ENCODE measurements around the gene MYO1D.

The MYO1D gene

DNA sequence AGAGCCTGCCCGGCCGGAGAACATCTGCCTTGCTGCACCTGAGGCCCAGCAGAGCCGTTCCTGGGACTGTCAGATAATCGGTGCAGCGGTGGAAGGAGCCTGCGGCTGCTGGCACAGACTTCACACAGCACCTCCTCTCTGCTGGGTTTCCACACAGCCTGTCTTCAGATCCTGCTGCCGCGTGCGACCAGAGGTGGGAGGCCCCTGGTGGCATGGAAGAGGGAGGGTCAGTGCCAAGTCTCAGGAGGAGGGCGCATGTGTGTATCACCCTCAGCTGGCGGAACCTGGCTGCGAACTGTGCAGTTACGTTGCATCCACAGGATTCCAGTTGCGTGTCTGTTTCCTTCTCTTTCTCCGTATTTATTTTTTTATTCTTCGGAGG, 386.8 kb downstream of the MYO1D start:
- peak overlapping the region; percentile 89 to 98 for H3K4me3 Mint-ChIP-seq
- DNase-seq (peak in 1 of 2 donors; percentile 42), ATAC-seq (no peak)
- peaks cover 75% of the 10 kb centered on the region for H3K4me1 Mint-ChIP-seq
- H3K27me3 Mint-ChIP-seq: no peaks in the 10 kb centered on the region
- peak overlapping the region in 1 of 2 donors; percentile 72 for H3K27ac Mint-ChIP-seq
- H3K9me3 Mint-ChIP-seq: no peaks in the 10 kb centered on the region

DNA sequence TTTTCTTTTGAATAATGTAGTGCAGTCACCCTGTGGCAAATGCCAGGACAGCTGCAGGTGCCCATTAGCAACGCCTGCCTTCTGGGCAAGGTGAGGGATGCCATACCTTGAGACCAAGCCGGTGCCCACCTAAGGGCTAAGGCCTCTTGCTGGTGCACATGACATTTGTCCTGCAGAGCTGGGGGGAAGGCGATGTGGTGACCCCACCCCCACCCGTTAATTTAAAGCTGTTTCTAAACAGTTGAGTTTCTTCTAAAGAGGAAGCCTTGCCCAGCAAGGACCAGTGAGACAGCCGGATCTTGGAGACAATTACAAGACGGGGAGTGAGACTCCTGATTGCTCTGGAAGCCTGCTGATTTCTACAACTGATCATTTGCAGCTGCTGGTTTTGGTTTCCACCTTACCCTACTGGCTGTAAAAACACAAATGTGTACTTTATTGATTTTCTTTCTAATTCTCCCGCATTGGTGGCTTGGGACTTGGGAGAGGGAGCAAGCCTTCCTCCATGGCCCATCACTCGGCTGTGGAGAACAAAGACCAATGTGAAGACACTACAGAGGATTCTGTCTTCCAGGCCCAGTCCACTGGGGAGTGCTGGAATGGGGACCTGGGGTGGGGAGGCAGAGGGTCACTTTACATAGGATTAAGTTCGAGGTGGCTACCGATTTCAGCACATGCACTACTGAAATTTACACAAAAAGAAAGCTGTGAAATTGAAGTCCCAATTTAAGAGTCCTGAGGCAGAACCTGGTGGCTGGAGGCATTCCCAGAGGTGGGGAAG, 387.4 kb downstream of the MYO1D start:
- Mint-ChIP-seq H3K27me3 (no peaks in the 10 kb centered on the region), H3K27ac (peak overlapping the region; percentile 47 to 68), H3K4me3 (peak overlapping the region; percentile 89 to 98), H3K4me1 (peaks cover 73% of the 10 kb centered on the region), H3K9me3 (no peaks in the 10 kb centered on the region)
- no peak for ATAC-seq
- no peak for DNase-seq

DNA sequence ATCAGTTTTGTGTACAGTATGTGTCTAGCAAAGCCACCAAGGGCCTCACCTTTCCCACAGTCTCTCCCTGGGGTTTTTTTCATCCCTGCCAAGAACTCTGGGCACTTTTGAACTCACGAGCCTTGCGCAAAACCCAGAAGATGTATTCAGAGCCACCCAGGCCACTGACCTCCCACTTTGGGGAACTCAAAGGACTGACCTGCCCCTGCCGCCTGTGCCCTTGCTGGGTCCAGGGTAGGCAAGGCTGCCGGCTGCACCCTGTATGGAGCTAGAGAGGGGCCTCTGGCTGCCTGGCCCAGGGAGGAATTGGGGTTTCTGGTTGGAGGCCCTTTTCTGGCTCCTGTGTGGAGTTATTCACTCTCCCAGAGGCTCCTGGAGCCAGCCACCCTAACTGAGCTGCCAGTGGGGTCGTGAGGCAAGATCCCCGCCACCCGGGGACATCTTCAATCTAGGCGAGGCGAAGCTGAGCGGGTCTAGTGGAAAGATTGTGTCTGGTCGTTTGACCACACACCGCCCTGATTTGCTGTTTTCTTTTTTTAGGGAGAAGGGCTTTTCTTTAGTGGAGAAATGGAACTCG, 388.2 kb downstream of the MYO1D start:
- Mint-ChIP-seq H3K4me3 (peak overlapping the region; percentile 89 to 98), H3K27ac (peak overlapping the region in 1 of 2 donors; percentile 10), H3K9me3 (no peaks in the 10 kb centered on the region), H3K27me3 (no peaks in the 10 kb centered on the region), H3K4me1 (peaks cover 73% of the 10 kb centered on the region)
- DNase-seq: no peak
- no peak for ATAC-seq

DNA sequence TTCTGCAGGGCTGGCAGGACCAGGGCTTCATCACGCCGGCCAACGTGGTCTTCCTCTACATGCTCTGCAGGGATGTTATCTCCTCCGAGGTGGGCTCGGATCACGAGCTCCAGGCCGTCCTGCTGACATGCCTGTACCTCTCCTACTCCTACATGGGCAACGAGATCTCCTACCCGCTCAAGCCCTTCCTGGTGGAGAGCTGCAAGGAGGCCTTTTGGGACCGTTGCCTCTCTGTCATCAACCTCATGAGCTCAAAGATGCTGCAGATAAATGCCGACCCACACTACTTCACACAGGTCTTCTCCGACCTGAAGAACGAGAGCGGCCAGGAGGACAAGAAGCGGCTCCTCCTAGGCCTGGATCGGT, 388.8 kb downstream of the MYO1D start:
- Mint-ChIP-seq H3K9me3 (no peaks in the 10 kb centered on the region), H3K27ac (peak overlapping the region in 1 of 2 donors; percentile 69), H3K4me3 (peak overlapping the region; percentile 89 to 98), H3K4me1 (peaks cover 73% of the 10 kb centered on the region), H3K27me3 (no peaks in the 10 kb centered on the region)
- ATAC-seq (no peak), DNase-seq (no peak)

DNA sequence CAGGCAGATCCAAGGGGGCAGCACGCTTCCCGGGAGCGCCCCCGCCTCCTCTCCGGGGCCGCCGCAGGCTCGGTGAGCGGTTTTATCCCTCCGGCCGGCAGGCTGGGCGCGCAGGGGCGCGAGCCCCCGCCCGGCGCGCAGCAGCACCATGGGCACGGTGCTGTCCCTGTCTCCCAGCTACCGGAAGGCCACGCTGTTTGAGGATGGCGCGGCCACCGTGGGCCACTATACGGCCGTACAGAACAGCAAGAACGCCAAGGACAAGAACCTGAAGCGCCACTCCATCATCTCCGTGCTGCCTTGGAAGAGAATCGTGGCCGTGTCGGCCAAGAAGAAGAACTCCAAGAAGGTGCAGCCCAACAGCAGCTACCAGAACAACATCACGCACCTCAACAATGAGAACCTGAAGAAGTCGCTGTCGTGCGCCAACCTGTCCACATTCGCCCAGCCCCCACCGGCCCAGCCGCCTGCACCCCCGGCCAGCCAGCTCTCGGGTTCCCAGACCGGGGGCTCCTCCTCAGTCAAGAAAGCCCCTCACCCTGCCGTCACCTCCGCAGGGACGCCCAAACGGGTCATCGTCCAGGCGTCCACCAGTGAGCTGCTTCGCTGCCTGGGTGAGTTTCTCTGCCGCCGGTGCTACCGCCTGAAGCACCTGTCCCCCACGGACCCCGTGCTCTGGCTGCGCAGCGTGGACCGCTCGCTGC, 389.3 kb downstream of the MYO1D start:
- ATAC-seq (peak; percentile 60), DNase-seq (peak; percentile 43)
- Mint-ChIP-seq H3K27me3 (no peaks in the 10 kb centered on the region), H3K4me1 (peaks cover 70% of the 10 kb centered on the region), H3K27ac (peak overlapping the region; percentile 85 to 89), H3K4me3 (peak overlapping the region; percentile 89 to 98), H3K9me3 (no peaks in the 10 kb centered on the region)

DNA sequence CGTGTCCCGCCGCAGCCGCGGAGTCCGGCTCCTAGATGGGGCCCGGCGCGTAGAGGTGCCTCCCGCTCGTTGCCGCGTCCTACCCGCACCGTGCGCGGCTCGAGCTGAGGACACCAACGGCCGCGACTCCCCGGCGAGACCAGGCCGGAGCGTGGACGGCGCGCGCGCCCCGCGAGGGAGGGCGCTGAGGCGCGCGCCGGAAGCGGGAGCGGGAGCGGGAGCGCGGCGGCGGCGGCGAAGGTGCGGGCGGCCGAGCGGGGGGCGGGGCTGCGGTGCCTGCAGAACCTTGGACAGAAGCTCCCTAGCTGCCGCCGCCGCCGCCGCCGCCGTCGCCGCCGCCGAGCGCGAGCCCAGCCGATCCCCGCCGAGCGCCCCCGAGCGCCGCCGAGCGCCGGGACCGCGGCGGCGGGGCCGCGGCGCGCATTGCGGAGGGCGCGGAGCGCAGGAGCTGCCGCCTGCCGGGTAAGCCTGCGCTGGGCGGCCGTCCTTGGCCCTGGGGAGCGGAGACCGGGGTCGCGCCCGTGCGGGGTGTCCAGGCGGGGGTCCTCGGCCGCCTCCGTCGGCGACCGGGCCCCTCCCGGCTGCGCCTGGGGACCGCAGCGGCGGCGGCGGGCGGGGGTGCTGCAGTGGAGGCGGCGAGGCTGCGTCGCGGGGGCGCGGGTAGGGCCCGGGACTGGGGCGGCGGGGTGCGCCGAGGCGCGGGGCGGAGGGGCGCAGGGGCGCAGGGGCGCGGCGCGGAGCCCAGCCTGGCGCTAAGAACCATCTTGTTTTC, 390.0 kb downstream of the MYO1D start, which contains the start of gene CDK5R1:
TSS of gene CDK5R1 (plus strand) at position 293 of the 772 bp plus-strand sequence. CDS start 628 bp downstream, outside the sequence.
- Mint-ChIP-seq H3K27me3 (no peaks in the 10 kb centered on the region), H3K27ac (peak within 1 kb of the TSS; percentile 85 to 89), H3K4me1 (peaks cover 70% of the 10 kb centered on the region), H3K9me3 (no peaks in the 10 kb centered on the region), H3K4me3 (peak within 1 kb of the TSS; percentile 89 to 98)
- peak; percentile 71 for ATAC-seq
- DNase-seq: peak; percentile 74 to 75

DNA sequence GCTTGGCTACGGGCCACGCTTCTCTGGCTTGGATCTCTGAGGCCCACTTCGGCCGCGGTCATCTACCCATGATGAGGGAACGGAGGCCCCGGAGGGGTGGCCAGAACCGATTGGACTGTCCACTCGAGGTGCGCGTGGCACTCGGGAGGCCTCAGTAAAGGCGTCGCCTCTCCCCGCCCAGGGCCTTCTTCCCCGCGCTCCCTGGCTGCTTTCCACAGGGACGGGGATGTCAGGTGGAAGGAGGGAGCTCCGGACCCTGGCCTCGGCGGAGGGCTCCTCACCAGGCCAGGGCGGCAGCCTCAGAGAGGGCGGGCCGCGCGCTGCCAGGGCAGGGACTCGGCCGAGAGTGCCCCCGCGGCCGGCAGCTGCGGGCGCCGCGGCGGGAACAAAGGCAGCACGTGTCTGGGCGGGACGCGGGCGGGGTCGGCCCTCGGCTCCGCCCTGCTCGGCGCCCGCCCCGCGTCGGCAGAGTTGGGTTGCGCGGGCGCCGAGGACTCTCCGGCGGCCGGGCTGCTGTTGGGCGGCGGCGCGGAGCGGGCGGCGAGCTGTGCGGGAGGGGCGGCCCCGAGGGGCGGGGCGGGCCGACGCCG, 390.7 kb downstream of the MYO1D start:
- Mint-ChIP-seq H3K27me3 (no peaks in the 10 kb centered on the region), H3K9me3 (no peaks in the 10 kb centered on the region), H3K4me3 (peak overlapping the region; percentile 72 to 74), H3K27ac (no peak overlapping the region), H3K4me1 (peaks cover 69% of the 10 kb centered on the region)
- DNase-seq (peak; percentile 66 to 72), ATAC-seq (peak; percentile 79)

DNA sequence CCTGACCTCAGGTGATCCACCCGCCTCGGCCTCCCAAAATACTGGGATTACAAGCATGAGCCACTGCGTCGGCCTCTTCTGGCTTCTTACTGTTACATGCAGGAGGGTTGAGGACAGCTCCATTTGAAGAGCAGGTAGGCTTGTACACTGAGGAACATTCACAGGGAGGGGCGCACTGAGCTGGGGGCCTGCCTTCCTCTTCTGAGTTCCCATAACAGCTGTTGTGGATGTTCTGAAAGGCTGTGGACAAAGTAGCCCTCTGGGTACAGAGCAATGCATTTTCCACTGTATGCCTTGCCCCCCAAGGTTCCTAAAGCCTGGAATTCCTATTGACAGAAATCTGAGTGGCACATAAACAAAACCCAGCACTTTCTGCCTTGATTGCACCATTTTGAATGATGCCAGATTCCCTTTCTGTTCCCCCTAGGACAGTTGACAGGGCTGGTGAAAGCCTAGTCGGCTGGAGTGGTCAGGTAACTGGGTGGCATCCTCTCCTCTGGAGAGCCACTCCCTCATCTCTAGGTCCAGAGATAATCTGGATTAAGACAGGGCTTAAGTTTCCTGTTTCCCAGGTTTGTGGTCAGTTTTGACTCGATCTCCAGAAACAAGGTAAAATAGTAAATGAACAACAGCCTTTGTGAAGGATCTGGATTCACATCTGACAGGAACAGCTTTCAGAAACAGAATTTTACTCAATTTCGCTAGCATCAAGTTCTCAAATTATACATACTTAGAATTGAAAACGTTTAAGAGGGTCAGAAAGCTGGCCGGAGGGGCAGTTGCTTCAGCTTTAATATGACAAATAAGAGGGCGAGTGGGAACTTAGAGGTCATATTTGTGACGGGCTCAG, 391.4 kb downstream of the MYO1D start:
- no peak for DNase-seq
- H3K4me3 Mint-ChIP-seq: peak overlapping the region; percentile 72 to 74
- H3K9me3 Mint-ChIP-seq: no peaks in the 10 kb centered on the region
- no peak overlapping the region for H3K27ac Mint-ChIP-seq
- no peaks in the 10 kb centered on the region for H3K27me3 Mint-ChIP-seq
- no peak for ATAC-seq
- H3K4me1 Mint-ChIP-seq: peaks cover 62% of the 10 kb centered on the region

DNA sequence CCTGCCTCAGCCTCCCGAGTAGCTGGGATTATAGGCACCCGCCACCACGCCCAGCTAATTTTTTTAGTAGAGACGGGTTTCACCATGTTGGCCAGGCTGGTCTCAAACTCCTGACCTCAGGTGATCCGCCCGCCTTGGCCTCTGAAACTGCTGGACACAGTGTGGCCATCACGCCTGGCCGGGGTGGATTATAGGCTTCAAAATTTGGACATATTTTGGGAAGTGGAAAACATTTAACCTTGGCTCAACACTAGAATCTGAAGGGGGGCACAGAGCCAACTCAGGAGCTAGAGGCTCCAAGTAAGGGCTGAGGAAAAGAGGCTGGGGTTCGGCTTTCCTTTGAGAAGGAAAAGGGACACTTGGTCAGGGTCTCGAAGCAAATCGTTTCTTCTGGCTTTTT, 392.3 kb downstream of the MYO1D start:
- H3K4me3 Mint-ChIP-seq: no peak overlapping the region
- no peak for DNase-seq
- no peaks in the 10 kb centered on the region for H3K9me3 Mint-ChIP-seq
- H3K27ac Mint-ChIP-seq: no peak overlapping the region
- no peaks in the 10 kb centered on the region for H3K27me3 Mint-ChIP-seq
- peaks cover 54% of the 10 kb centered on the region for H3K4me1 Mint-ChIP-seq
- ATAC-seq: no peak

DNA sequence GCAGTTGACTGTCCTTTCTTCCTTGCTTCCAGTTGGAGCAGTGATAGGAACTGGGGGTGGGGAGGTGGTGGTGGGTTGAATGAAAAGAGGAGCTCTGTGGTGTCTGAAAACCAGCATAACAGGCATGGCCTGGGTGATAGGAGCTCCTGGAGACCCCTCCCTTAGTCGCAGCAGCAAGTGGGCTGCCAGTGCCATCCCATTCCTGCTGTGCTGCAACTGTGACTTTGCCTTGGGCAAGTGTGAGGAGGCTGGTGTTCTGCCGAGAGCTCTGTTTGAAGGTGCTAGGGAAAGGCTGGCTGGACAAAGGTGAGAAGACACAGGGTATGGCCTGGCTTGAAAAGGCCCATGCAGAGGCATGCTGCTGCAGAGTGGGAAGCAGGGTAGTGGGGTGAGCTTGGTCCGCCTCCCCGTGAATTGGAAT, 392.9 kb downstream of the MYO1D start:
- Mint-ChIP-seq H3K27ac (no peak overlapping the region), H3K4me1 (peaks cover 48% of the 10 kb centered on the region), H3K27me3 (no peaks in the 10 kb centered on the region), H3K4me3 (no peak overlapping the region), H3K9me3 (no peaks in the 10 kb centered on the region)
- DNase-seq (no peak), ATAC-seq (no peak)

DNA sequence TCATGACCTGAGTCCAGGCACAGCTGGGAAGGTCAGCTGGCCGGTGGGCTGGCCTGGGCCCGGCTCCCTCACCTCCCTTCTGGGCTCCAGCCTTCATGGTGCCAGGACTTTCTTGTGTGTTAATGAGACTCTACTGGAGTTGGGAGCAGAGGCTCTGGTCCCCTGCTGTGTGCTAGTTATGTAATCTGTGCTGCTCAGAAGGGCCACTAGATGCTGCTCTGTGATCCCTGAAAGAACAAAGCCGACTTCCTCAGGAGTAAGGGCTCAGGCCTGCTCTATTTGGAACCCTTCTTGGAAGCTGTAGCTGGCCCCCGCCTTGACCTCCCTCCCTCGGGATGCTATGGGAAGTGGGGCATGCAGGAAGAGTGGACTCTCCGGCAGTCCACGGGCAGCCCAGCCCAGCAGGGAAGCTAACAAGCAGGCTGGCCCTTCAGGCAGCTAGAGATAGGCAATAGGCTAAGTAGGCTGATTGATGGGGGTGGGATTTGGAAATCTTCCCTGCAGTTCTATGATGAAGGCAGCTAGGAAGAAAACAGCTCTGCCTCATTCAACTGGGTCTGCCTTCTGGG, 393.4 kb downstream of the MYO1D start:
- Mint-ChIP-seq H3K4me1 (peaks cover 43% of the 10 kb centered on the region), H3K27me3 (no peaks in the 10 kb centered on the region), H3K4me3 (no peak overlapping the region), H3K9me3 (no peaks in the 10 kb centered on the region), H3K27ac (peak overlapping the region in 1 of 2 donors; percentile 49)
- ATAC-seq (peak; percentile 45), DNase-seq (peak in 1 of 2 donors; percentile 49)

DNA sequence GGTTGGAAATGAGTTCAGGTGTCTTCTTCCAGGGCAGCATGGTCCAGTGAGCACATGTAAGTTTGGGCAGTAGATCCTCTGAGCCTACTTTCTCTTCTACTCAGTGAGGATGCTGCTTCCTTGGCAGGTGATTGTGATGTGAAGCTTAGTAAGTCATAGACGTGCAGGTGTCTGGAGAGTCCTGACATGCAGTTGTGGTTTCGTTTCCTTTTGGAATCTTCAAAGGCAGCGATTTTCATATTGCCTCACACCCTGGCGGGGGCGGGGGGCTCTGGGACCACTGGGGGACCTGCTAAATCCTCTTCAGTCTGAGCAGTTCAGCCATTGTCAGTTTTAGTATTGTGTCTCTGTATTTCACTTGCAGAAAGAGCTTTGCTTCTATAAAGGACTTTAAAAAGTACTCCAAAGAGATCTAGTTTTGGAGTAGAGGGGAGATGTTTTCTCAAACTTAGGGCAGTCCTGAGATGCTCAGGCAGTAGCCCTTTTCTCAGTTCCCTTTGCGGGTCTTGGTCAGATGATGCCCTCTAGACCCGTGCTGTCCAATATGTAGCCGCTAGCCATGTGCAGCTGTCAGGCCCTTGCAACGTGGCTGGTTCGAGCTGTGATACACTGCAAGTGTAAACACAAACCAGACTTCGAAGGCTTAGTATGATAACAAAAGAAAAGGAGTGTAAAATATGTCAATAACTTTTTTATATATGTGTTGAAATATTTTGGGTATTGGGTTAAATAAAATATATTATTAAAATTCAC, 394.2 kb downstream of the MYO1D start:
- DNase-seq (no peak), ATAC-seq (no peak)
- peak overlapping the region; percentile 44 to 67 for H3K27ac Mint-ChIP-seq
- H3K4me3 Mint-ChIP-seq: no peak overlapping the region
- no peaks in the 10 kb centered on the region for H3K27me3 Mint-ChIP-seq
- peaks cover 35% of the 10 kb centered on the region for H3K4me1 Mint-ChIP-seq
- no peaks in the 10 kb centered on the region for H3K9me3 Mint-ChIP-seq

DNA sequence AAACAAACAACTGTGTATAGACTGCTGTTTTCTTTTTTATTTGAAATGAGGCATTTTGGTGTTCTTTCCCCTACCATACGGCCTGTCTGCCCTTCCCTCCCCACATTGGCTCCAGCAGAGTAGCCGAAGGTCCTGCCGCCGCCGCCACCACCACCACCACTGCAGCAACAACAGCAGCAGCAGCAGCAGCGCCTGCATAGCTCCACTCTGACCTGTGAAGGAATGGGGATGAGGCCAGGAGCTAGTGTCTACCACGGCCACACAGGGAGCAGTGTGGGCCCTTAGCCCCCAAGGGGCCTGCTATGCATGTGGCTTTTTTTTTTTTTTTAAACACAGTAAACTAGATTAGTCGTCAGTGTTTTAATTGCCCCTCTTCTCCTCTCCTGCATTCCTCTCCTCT, 395.7 kb downstream of the MYO1D start:
- no peak overlapping the region for H3K4me3 Mint-ChIP-seq
- no peaks in the 10 kb centered on the region for H3K9me3 Mint-ChIP-seq
- ATAC-seq (no peak), DNase-seq (no peak)
- H3K4me1 Mint-ChIP-seq: peaks cover 31% of the 10 kb centered on the region
- no peaks in the 10 kb centered on the region for H3K27me3 Mint-ChIP-seq
- peak overlapping the region in 1 of 2 donors; percentile 84 for H3K27ac Mint-ChIP-seq
